ENCODE data around the gene VIPR2.

Gene VIPR2

GRCh38 chr7:159032753-159033472 is 111.8 kb downstream of the VIPR2 start:
- TF ChIP-seq CTCF (IDR thresholded peaks at IDR 0.05; ENCODE audit: low read depth, low read length): no peak
- no peaks in the 10 kb centered on the region for H3K27me3 ChIP-seq (ENCODE audit: insufficient read depth, low read depth, severe bottlenecking)
- H3K4me3 ChIP-seq (ENCODE audit: low read depth, low read length): no peak overlapping the region

GRCh38 chr7:159032322-159032721 is 112.3 kb downstream of the VIPR2 start:
- Histone ChIP-seq H3K27me3 (ENCODE audit: insufficient read depth, low read depth, severe bottlenecking) (no peaks in the 10 kb centered on the region), H3K4me3 (ENCODE audit: low read depth, low read length) (no peak overlapping the region), H3K36me3 (no peaks in the 10 kb centered on the region), H3K27ac (no peak overlapping the region), H3K9me3 (ENCODE audit: severe bottlenecking) (no peaks in the 10 kb centered on the region)
- no peak for TF ChIP-seq CTCF (IDR thresholded peaks at IDR 0.05; ENCODE audit: low read depth, low read length)
- DNase-seq: no peak

More at GRCh38 chr7:159032753-159033472, 111.8 kb downstream of the VIPR2 start:
- no peak for DNase-seq
- no peak overlapping the region for H3K27ac ChIP-seq
- no peaks in the 10 kb centered on the region for H3K36me3 ChIP-seq
- H3K9me3 ChIP-seq (ENCODE audit: severe bottlenecking): no peaks in the 10 kb centered on the region

- no peak overlapping the region for H3K4me3 ChIP-seq (ENCODE audit: low read depth, low read length)
- H3K27ac ChIP-seq: no peak overlapping the region
- DNase-seq: no peak
- no peaks in the 10 kb centered on the region for H3K36me3 ChIP-seq
- H3K9me3 ChIP-seq (ENCODE audit: severe bottlenecking): no peaks in the 10 kb centered on the region
- H3K27me3 ChIP-seq (ENCODE audit: insufficient read depth, low read depth, severe bottlenecking): no peaks in the 10 kb centered on the region
- TF ChIP-seq CTCF (IDR thresholded peaks at IDR 0.05; ENCODE audit: low read depth, low read length): no peak
Measured at GRCh38 chr7:159031750-159032149, 112.9 kb downstream of the VIPR2 start.

- Histone ChIP-seq H3K27ac (peak overlapping the region; percentile 74), H3K27me3 (ENCODE audit: insufficient read depth, low read depth, severe bottlenecking) (no peaks in the 10 kb centered on the region), H3K9me3 (ENCODE audit: severe bottlenecking) (no peaks in the 10 kb centered on the region), H3K4me3 (ENCODE audit: low read depth, low read length) (peak overlapping the region; percentile 59), H3K36me3 (no peaks in the 10 kb centered on the region)
- TF ChIP-seq CTCF (IDR thresholded peaks at IDR 0.05; ENCODE audit: low read depth, low read length): no peak
- DNase-seq: peak; percentile 28
Measured at GRCh38 chr7:159031135-159031701, 113.4 kb downstream of the VIPR2 start.

GRCh38 chr7:159030490-159031134 is 114.1 kb downstream of the VIPR2 start:
- peak; percentile 65 for TF ChIP-seq CTCF (IDR thresholded peaks at IDR 0.05; ENCODE audit: low read depth, low read length)
- Histone ChIP-seq H3K9me3 (ENCODE audit: severe bottlenecking) (no peaks in the 10 kb centered on the region), H3K36me3 (no peaks in the 10 kb centered on the region), H3K4me3 (ENCODE audit: low read depth, low read length) (peak overlapping the region; percentile 59), H3K27me3 (ENCODE audit: insufficient read depth, low read depth, severe bottlenecking) (no peaks in the 10 kb centered on the region), H3K27ac (peak overlapping the region; percentile 74)
- peak; percentile 85 for DNase-seq

All from WERI-Rb-1 (cell line).